Parathyroid adenoma (tissue), 2 donors: ENCODE data around the gene TMEM87A.
"Not testable (repeated sequence)": the region's sequence is repeated elsewhere in the genome, so short reads cannot be mapped to it uniquely, and the experiment has no call there.

Experiments used
- H2AFZ ChIP-seq: fragments of 300-600 bp; sonication (generic); one replicate; pipeline ENCODE4 v1.7.0; 2017; ENCODE audit warnings: antibody characterized with exemption, mild to moderate bottlenecking
- H3K27ac ChIP-seq: fragments of 300-600 bp; sonication (generic); one replicate; pipeline ENCODE4 v1.7.0; 2017
- H3K27me3 ChIP-seq: fragments of 300-600 bp; sonication (generic); one replicate; pipeline ENCODE4 v1.7.0; 2017; ENCODE audit warnings: low read length; ENCODE audit not compliant: control insufficient read depth, insufficient read depth
- H3K36me3 ChIP-seq: fragments of 300-600 bp; sonication (generic); one replicate; pipeline ENCODE4 v1.7.0; 2017; ENCODE audit warnings: low read length; ENCODE audit not compliant: control insufficient read depth, insufficient read depth
- H3K4me1 ChIP-seq: fragments of 300-600 bp; sonication (generic); one replicate; pipeline ENCODE4 v1.7.0; 2017; ENCODE audit warnings: control low read depth
- H3K4me2 ChIP-seq: fragments of 300-600 bp; sonication (generic); one replicate; pipeline ENCODE4 v1.7.0; 2017; ENCODE audit warnings: low read length
- H3K4me3 ChIP-seq: fragments of 300-600 bp; sonication (generic); one replicate; pipeline ENCODE4 v1.7.0; 2017; ENCODE audit warnings: low read depth, low read length
- H3K79me2 ChIP-seq: fragments of 300-600 bp; sonication (generic); one replicate; pipeline ENCODE4 v1.7.0; 2017; ENCODE audit warnings: control low read depth
- H3K9ac ChIP-seq: fragments of 300-600 bp; sonication (generic); one replicate; pipeline ENCODE4 v1.7.0; 2017; ENCODE audit warnings: mild to moderate bottlenecking
- H3K9me3 ChIP-seq: fragments of 300-600 bp; sonication (generic); one replicate; pipeline ENCODE4 v1.7.0; 2017; ENCODE audit warnings: low read length; ENCODE audit not compliant: control insufficient read depth
- CTCF ChIP-seq: fragments of 300-600 bp; sonication (generic); IDR thresholded peaks from one replicate; pipeline ENCODE4 v1.7.0; 2017; ENCODE audit warnings: antibody characterized with exemption, mild to moderate bottlenecking
- donor health status: primary hyperparathyroidism.

The TMEM87A gene

GRCh38 chr15:42314818-42315217 lies 41.6 kb upstream of the TMEM87A start:
- Histone ChIP-seq H3K79me2 (no peaks in the 10 kb centered on the region), H3K36me3 (no peaks in the 10 kb centered on the region), H3K27me3 (no peaks in the 10 kb centered on the region), H3K9ac (no peak overlapping the region), H3K4me3 (no peak overlapping the region), H3K4me1 (no peaks in the 10 kb centered on the region), H2AFZ (no peak overlapping the region), H3K4me2 (no peak overlapping the region), H3K9me3 (no peaks in the 10 kb centered on the region), H3K27ac (no peak overlapping the region)
- TF ChIP-seq CTCF, result no peak

GRCh38 chr15:42313463-42313862 lies 40.2 kb upstream of the TMEM87A start:
- no peaks in the 10 kb centered on the region for H3K27me3 ChIP-seq
- H3K9me3 ChIP-seq, result no peaks in the 10 kb centered on the region
- no peak overlapping the region for H3K9ac ChIP-seq
- no peaks in the 10 kb centered on the region for H3K4me1 ChIP-seq
- no peak overlapping the region for H3K27ac ChIP-seq
- no peaks in the 10 kb centered on the region for H3K79me2 ChIP-seq
- H3K36me3 ChIP-seq, result no peaks in the 10 kb centered on the region
- no peak overlapping the region for H3K4me2 ChIP-seq
- TF ChIP-seq CTCF, result no peak
- no peak overlapping the region for H2AFZ ChIP-seq
- no peak overlapping the region for H3K4me3 ChIP-seq

- Histone ChIP-seq H3K4me2 (no peak overlapping the region), H3K79me2 (no peaks in the 10 kb centered on the region), H3K27ac (no peak overlapping the region), H2AFZ (no peak overlapping the region), H3K4me3 (no peak overlapping the region), H3K36me3 (no peaks in the 10 kb centered on the region), H3K27me3 (no peaks in the 10 kb centered on the region), H3K9me3 (no peaks in the 10 kb centered on the region), H3K9ac (no peak overlapping the region), H3K4me1 (no peaks in the 10 kb centered on the region)
- TF ChIP-seq CTCF, result no peak
These were observed 33.4 kb upstream of the TMEM87A start for GRCh38 chr15:42306681-42307080.

GRCh38 chr15:42301004-42301403 lies 27.8 kb upstream of the TMEM87A start:
- H3K9ac ChIP-seq, H3K36me3 ChIP-seq, H3K79me2 ChIP-seq, H3K4me1 ChIP-seq, H3K4me2 ChIP-seq, H2AFZ ChIP-seq, H3K4me3 ChIP-seq, H3K27me3 ChIP-seq, H3K9me3 ChIP-seq, H3K27ac ChIP-seq: not testable (repeated sequence)

- H3K9me3 ChIP-seq, result no peaks in the 10 kb centered on the region
- no peaks in the 10 kb centered on the region for H3K79me2 ChIP-seq
- H3K4me1 ChIP-seq, result no peaks in the 10 kb centered on the region
- H3K27me3 ChIP-seq, result no peaks in the 10 kb centered on the region
- H3K36me3 ChIP-seq, result no peaks in the 10 kb centered on the region
- no peak overlapping the region for H3K4me3 ChIP-seq
- no peak overlapping the region for H3K9ac ChIP-seq
- no peak overlapping the region for H3K27ac ChIP-seq
- no peak overlapping the region for H2AFZ ChIP-seq
- no peak for TF ChIP-seq CTCF
- H3K4me2 ChIP-seq, result no peak overlapping the region
These were observed 15.9 kb upstream of the TMEM87A start for GRCh38 chr15:42289166-42289565.
